ENCODE measurements around the gene UNC13A.

UNC13A gene

GRCh38 chr19:17673937-17674799, 14.0 kb downstream of the UNC13A start:
- FAIRE-seq, result no peak
- DNase-seq (ENCODE audit: extremely low spot score, insufficient read length, low read depth), result no peak

DNA sequence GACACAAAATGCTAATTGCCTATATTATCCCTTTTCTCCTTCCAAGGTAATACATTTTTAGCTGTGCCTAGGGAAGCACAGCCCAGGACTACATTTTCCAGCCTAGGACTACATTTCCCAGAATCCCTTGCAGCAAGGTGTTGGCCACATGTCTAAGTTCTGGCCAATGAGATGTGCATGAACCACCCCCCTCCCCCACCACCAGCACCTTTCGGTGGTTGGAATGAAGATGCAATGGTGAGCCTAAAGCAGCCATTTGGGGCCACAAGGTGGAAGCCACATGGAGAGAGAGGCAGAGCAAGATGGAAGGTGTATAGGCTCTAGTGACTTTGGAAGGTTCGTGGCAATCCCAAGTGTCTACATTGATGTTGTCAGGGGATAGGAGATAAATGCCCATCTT, 16.2 kb downstream of the UNC13A start:
- DNase-seq (ENCODE audit: extremely low spot score, insufficient read length, low read depth), result no peak
- FAIRE-seq, result no peak

GRCh38 chr19:17669419-17669818, 18.7 kb downstream of the UNC13A start:
- no peak for FAIRE-seq
- no peak for DNase-seq (ENCODE audit: extremely low spot score, insufficient read length, low read depth)

GRCh38 chr19:17665058-17665457, 23.1 kb downstream of the UNC13A start:
- FAIRE-seq (no peak), DNase-seq (ENCODE audit: extremely low spot score, insufficient read length, low read depth) (no peak)

DNA sequence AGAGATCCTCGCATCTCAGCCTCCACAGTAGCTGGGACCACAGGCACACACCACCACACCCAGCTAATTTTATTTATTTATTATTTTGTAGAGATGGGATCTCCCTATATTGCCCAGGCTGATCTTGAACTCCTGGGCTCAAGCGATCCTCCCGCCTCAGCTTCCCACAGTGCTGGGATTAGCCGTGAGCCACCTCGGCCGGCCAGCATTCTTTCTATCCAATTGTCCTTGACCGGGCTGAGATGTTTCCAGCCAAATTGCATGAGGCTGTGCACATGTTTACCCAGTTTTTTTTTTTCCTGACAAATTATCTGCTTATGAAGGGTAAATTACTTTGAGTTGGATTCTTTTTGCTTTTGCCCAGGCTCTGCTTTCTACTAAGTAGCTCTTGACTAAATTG, 28.2 kb downstream of the UNC13A start:
- DNase-seq (ENCODE audit: extremely low spot score, insufficient read length, low read depth), result no peak
- FAIRE-seq, result no peak

- DNase-seq (ENCODE audit: extremely low spot score, insufficient read length, low read depth), result no peak
- FAIRE-seq, result no peak
Observed at GRCh38 chr19:17658666-17659065, 29.5 kb downstream of the UNC13A start.

DNA sequence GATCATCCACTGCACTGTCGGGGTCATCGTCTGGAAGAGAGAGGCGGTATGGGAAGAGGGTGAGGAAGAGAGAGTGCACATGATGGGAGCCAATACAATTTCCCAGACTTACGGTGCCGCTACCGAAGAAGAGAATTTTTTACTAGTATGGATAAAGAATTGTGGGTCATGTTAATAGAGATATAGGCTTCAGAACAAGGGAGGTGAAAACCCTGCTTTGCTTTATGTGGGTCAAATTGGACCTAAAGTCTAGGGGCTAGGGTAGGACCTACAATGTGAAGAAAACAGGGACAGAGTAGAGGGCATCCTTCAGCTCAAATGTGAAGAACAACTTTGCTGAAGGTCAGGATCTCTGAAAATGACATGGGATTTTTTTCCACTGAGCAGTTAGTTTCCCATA, 29.9 kb downstream of the UNC13A start:
- no peak for DNase-seq (ENCODE audit: extremely low spot score, insufficient read length, low read depth)
- FAIRE-seq, result no peak

DNA sequence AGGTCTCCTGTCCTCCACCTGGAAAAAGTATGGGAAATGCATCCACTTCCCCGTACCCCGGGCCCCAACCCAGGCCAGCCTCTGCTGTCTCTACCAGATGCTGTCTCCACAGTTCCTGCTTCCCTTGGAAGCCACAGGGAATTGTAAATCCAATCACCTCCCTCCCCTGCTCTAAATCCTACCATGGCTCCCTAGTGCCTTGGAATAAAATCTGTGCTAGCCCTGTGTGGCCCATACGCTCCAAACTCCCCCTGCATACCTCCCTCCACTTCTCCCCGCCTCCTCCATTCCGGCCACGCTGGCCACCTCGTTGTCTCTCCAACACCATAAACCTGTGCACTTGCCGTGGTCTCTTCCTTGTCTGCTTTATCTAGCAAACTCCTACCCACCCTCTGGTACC, 31.2 kb downstream of the UNC13A start:
- no peak for FAIRE-seq
- DNase-seq (ENCODE audit: extremely low spot score, insufficient read length, low read depth), result no peak

DNA sequence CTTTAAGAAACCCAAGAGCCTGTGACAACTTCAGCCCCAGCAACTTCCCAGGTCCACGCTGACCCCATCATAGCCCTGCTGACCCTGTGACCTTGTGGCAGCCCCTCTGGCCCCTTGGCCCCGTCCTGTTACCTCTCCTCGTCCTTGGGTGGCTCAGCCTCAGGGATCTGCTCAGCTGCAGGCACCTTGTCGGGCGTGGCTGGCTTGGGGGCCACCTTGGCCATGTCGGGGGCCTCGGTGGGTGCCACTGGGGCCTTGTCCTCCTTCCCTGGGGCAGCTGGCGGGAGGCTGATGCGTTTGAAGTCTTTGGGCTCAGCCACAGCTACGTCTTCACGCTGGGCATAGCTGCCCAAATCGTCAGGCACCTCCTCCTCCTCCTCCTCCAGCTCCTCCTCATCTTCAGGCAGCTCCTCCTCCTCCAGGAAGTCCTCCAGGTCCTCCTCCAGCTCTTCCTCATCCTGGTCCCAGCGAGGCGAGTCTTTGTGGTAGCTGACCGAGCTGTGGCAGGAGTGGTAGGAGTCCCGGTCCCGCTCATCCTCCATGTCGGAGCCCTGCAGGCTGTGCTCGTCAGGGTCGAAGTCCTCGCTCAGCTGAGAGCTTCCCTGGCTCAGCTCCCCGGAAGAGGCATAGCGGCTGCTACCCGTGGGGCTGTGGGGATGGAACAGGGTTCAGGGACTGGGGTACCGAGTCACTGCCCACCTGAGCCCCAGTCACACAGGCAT, 32.2 kb downstream of the UNC13A start:
- FAIRE-seq, result no peak
- DNase-seq (ENCODE audit: extremely low spot score, insufficient read length, low read depth), result no peak

GRCh38 chr19:17654993-17655392, 33.2 kb downstream of the UNC13A start:
- DNase-seq (ENCODE audit: extremely low spot score, insufficient read length, low read depth) (no peak), FAIRE-seq (no peak)

- no peak for DNase-seq (ENCODE audit: extremely low spot score, insufficient read length, low read depth)
- no peak for FAIRE-seq
Observed at GRCh38 chr19:17652627-17653026, 35.5 kb downstream of the UNC13A start.

- DNase-seq (ENCODE audit: extremely low spot score, insufficient read length, low read depth) (no peak), FAIRE-seq (no peak)
Observed at GRCh38 chr19:17648786-17649185, 39.4 kb downstream of the UNC13A start.

GRCh38 chr19:17648097-17648660, 40.0 kb downstream of the UNC13A start:
- no peak for FAIRE-seq
- no peak for DNase-seq (ENCODE audit: extremely low spot score, insufficient read length, low read depth)

DNA sequence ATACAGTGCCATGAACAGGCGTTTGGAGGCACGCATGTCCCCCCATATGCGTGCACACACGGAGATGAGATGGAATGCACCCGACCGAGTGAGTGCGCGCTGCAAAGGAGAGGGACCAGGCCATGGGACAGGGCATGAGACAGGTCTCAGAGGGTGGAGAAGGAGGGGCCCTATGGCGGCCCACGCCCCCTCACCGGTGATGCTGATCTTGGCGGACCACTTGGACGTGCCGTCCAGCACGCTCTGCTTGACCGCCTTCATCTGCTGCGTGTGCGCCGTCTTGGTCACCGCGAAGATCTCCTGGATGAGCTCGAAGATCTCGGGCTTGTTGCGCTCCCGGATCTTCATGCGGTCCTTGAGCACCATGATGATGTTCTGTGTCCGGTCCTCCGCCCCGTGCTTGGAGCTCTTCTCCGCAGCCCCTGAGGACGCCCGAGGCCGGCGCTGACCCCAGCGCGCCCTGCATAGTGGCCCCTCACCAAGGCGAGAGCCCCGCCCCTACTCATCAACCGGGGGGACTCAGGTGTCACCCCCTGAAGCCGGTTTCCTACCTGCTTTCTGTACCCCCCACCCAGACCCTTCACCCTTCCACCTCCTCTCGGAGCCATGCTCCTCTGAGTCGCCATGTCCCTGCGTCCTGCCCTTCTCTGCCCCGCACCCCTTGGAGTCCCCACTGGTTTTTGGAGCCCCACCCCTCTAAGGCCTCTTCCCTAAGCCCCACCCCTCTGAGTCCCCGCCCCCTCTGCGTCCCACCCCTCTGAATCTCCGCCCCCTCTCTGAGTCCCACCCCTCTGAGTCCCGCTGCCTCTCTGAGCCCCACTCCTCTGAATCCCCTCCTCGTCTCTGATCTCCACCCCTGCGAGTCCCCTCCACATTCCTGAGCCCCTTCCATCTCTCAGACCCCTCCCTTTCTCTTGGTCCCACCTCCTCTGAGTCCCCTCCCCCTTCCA, 40.8 kb downstream of the UNC13A start:
- no peak for FAIRE-seq
- no peak for DNase-seq (ENCODE audit: extremely low spot score, insufficient read length, low read depth)

DNA sequence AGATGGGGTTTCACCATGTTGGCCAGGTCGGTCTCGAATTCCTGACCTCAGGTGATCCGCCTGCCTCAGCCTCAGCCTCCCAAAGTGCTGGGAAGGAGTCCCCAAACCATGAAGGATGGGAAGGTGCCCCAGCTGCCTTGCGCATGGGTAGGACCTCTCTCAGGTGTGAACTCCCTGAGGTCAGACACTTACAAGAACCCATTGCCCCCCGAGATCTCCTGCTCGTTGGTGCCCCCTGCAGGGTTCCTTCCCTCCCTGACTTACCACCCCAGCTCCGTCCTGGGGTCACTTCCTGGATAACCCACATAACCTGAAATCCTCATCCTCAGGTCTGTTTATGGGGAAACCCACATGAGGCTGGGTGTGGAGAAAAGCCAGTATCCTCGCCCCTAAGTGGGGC, 41.7 kb downstream of the UNC13A start:
- FAIRE-seq, result no peak
- no peak for DNase-seq (ENCODE audit: extremely low spot score, insufficient read length, low read depth)

- no peak for FAIRE-seq
Observed at GRCh38 chr19:17645339-17645963, 42.7 kb downstream of the UNC13A start.

GRCh38 chr19:17642656-17643055, 45.5 kb downstream of the UNC13A start:
- FAIRE-seq (no peak), DNase-seq (ENCODE audit: extremely low spot score, insufficient read length, low read depth) (no peak)

More at GRCh38 chr19:17645339-17645963, 42.7 kb downstream of the UNC13A start:
- DNase-seq (ENCODE audit: extremely low spot score, insufficient read length, low read depth), result no peak

GRCh38 chr19:17641846-17642245, 46.3 kb downstream of the UNC13A start:
- DNase-seq (ENCODE audit: extremely low spot score, insufficient read length, low read depth) (no peak), FAIRE-seq (no peak)

DNA sequence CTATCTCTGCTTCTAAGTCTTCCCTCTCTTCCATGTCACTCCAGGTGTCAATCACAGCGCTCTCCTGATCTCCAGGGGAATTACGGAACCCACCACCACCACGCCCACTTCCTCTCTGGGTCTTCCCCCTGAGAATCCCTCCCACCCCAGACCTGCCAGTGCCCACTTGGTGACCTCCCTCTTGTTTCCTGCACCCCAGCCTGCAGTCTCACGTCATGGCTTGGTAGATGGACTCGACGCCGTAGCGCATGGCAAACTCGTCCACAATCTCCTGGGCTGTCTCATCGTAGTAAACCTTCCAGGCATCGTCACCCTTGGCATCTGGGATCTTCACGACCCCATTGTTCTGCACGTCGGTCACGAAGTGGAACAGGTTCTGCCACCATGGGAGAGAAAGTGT, 47.0 kb downstream of the UNC13A start:
- no peak for DNase-seq (ENCODE audit: extremely low spot score, insufficient read length, low read depth)
- no peak for FAIRE-seq

GRCh38 chr19:17633700-17634099, 54.5 kb downstream of the UNC13A start:
- no peak for FAIRE-seq
- DNase-seq (ENCODE audit: extremely low spot score, insufficient read length, low read depth), result no peak

All from GM18507 (cell line).